Caco-2 (cell line): ENCODE data around the gene WDR45B. TPM values are rescaled to one million over a fixed set of nuclear protein-coding genes. Genes with fewer than 3 reads are reported as not detected.
A peak's percentile ranks its signal among the peaks of the same experiment; 100 is the strongest.

Experiments used
- BruUV-seq: library from RNA; stranded (reverse); fragments of 400-500 nt; replicated peaks from 2 replicates; lab custom pipeline; 2021; lab: Mats Ljungman, UMichigan
- CTCF ChIA-PET: fragments of 300-600 bp; sonication (Branson Sonifier 250); formaldehyde crosslinking; loops from one replicate; lab custom pipeline; 2022; ENCODE audit warnings: antibody characterized with exemption; lab: Charles Lee
- POLR2A ChIA-PET: fragments of 300-600 bp; sonication (Branson Sonifier 250); formaldehyde crosslinking; loops from one replicate; lab custom pipeline; 2022; ENCODE audit warnings: antibody characterized with exemption; lab: Charles Lee
- DNase-seq, 2 experiments: peaks; one replicate each; pipeline versions ENCODE4 v3.0.0 to v3.0.0-alpha.2; 2020 to 2022
- H3K27me3 ChIP-seq: replicated peaks from 2 replicates; pipeline ENCODE4 v1.6.0; 2011; ENCODE audit warnings: low read length; ENCODE audit not compliant: control insufficient read depth, insufficient read depth
- H3K36me3 ChIP-seq: 2 replicates; pipeline ENCODE4 v1.5.1; 2011; ENCODE audit warnings: low read length; ENCODE audit not compliant: control insufficient read depth, insufficient read depth
- H3K4me1 ChIP-seq: fragments of 250-450 bp; sonication (Bioruptor Pico); 2 replicates; pipeline ENCODE4 v1.5.1; 2020; ENCODE audit warnings: mild to moderate bottlenecking
- H3K4me3 ChIP-seq: 2 replicates; pipeline ENCODE4 v1.5.1; 2011; ENCODE audit warnings: low read depth, mild to moderate bottlenecking, control low read depth, low read length
- H3K9me3 ChIP-seq: fragments of 250-450 bp; sonication (Bioruptor Pico); 2 replicates; pipeline ENCODE4 v1.5.1; 2020; ENCODE audit warnings: mild to moderate bottlenecking, moderate library complexity
- H3K27ac Mint-ChIP-seq: one replicate; pipeline ENCODE4 v1.8.0; 2022; ENCODE audit warnings: mixed read lengths; ENCODE audit not compliant: unreplicated experiment
- H3K27me3 Mint-ChIP-seq: one replicate; pipeline ENCODE4 v1.8.0; 2022; ENCODE audit warnings: mixed read lengths; ENCODE audit not compliant: insufficient read depth, unreplicated experiment
- H3K36me3 Mint-ChIP-seq: one replicate; pipeline ENCODE4 v1.8.0; 2022; ENCODE audit warnings: mild to moderate bottlenecking, mixed read lengths; ENCODE audit not compliant: insufficient read depth, unreplicated experiment
- H3K4me1 Mint-ChIP-seq: one replicate; pipeline ENCODE4 v1.8.0; 2022; ENCODE audit warnings: low read depth, mixed read lengths; ENCODE audit not compliant: unreplicated experiment
- H3K4me3 Mint-ChIP-seq: one replicate; pipeline ENCODE4 v1.8.0; 2022; ENCODE audit warnings: mild to moderate bottlenecking, moderate library complexity, mixed read lengths; ENCODE audit not compliant: unreplicated experiment
- H3K9me3 Mint-ChIP-seq: one replicate; pipeline ENCODE4 v1.8.0; 2022; ENCODE audit warnings: mixed read lengths; ENCODE audit not compliant: unreplicated experiment
- CTCF ChIP-seq, 2 experiments: fragments of 200-600 bp in 1 of 2; IDR thresholded peaks; 1 replicate in 1 of 2; 2 replicates in 1 of 2; pipeline versions ENCODE4 v1.5.1 to v1.8.0; 2011 to 2022; ENCODE audit warnings: antibody characterized with exemption in 1 of 2, control low read depth in 1 of 2, inconsistent platforms in 1 of 2, low read depth in 1 of 2, low read length in 1 of 2, mild to moderate bottlenecking in 1 of 2, moderate library complexity in 1 of 2; ENCODE audit not compliant: insufficient read depth in 1 of 2, severe bottlenecking in 1 of 2, unreplicated experiment in 1 of 2
- intact Hi-C: fragments of 100-400 bp; cut with micrococcal nuclease; formaldehyde crosslinking; loops from one replicate; pipeline ENCODE4 v1.10.0; 2022; ENCODE audit not compliant: unreplicated experiment
- total RNA-seq: library from RNA; stranded (reverse); gene quantifications from 2 replicates; pipeline ENCODE4 v1.2.3, GENCODE V29; 2022

The WDR45B gene
- total RNA-seq, 1 experiment from 2014 or later: 106 TPM

- H3K27me3 Mint-ChIP-seq: no peaks in the 10 kb centered on the region
- intact Hi-C loops: no loop called here
- ChIA-PET CTCF (no interaction called here), POLR2A (no interaction called here)
- Histone ChIP-seq H3K36me3 (peaks cover 5% of the 10 kb centered on the region), H3K4me3 (no peak overlapping the region), H3K4me1 (no peaks in the 10 kb centered on the region), H3K9me3 (no peaks in the 10 kb centered on the region), H3K27me3 (no peaks in the 10 kb centered on the region)
- no peaks in the 10 kb centered on the region for H3K9me3 Mint-ChIP-seq
- no peak overlapping the region for H3K4me3 Mint-ChIP-seq
- TF ChIP-seq CTCF (IDR thresholded peaks at IDR 0.05; ENCODE audit: insufficient read depth in 1 of 2, low read depth in 1 of 2, low read length in 1 of 2, severe bottlenecking in 1 of 2, unreplicated experiment in 1 of 2): no peak
- peaks cover 11% of the 10 kb centered on the region for H3K4me1 Mint-ChIP-seq
- no peak for DNase-seq
- H3K36me3 Mint-ChIP-seq: peaks cover 82% of the 10 kb centered on the region
- no TSS peak for BruUV-seq
- H3K27ac Mint-ChIP-seq: peak overlapping the region; percentile 47
Observed at GRCh38 chr17:82592767-82593589, 55.3 kb downstream of the WDR45B start.

DNA sequence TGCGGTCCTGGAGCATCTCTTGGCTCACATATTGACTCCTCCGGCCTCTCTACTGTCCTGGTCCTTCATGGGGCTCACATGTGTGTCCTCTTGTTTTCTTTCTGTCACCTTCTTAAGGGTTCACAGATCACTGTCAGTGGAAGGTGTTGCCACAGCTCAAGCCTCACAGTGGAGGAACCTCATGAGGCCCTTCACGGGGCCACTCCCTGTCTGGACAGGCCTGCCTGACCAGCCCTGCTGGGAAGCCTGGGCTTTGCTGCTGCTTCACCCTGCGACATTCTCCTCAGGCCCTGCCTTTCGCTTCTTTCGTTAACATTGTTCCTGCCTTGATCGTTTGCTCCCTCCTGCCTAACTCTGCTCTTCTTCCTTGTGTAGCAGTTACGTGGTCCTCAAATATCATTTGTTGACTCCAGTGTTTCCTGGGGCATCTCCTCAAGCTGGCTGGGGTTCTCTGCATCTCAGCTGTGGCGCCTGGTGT lies 55.9 kb downstream of the WDR45B start:
- H3K9me3 Mint-ChIP-seq: no peaks in the 10 kb centered on the region
- H3K4me3 ChIP-seq: no peak overlapping the region
- POLR2A ChIA-PET: no interaction called here
- peak overlapping the region; percentile 47 for H3K27ac Mint-ChIP-seq
- H3K4me1 Mint-ChIP-seq: peaks cover 11% of the 10 kb centered on the region
- H3K36me3 ChIP-seq: peaks cover 5% of the 10 kb centered on the region
- no peaks in the 10 kb centered on the region for H3K4me1 ChIP-seq
- H3K9me3 ChIP-seq: no peaks in the 10 kb centered on the region
- no peaks in the 10 kb centered on the region for H3K27me3 Mint-ChIP-seq
- H3K36me3 Mint-ChIP-seq: peaks cover 82% of the 10 kb centered on the region
- no TSS peak for BruUV-seq
- no peak for TF ChIP-seq CTCF (IDR thresholded peaks at IDR 0.05; ENCODE audit: insufficient read depth in 1 of 2, low read depth in 1 of 2, low read length in 1 of 2, severe bottlenecking in 1 of 2, unreplicated experiment in 1 of 2)
- CTCF ChIA-PET: no interaction called here
- intact Hi-C loops: no loop called here
- no peaks in the 10 kb centered on the region for H3K27me3 ChIP-seq
- no peak overlapping the region for H3K4me3 Mint-ChIP-seq
- peak in 1 of 2 experiments; percentile 35 for DNase-seq

DNA sequence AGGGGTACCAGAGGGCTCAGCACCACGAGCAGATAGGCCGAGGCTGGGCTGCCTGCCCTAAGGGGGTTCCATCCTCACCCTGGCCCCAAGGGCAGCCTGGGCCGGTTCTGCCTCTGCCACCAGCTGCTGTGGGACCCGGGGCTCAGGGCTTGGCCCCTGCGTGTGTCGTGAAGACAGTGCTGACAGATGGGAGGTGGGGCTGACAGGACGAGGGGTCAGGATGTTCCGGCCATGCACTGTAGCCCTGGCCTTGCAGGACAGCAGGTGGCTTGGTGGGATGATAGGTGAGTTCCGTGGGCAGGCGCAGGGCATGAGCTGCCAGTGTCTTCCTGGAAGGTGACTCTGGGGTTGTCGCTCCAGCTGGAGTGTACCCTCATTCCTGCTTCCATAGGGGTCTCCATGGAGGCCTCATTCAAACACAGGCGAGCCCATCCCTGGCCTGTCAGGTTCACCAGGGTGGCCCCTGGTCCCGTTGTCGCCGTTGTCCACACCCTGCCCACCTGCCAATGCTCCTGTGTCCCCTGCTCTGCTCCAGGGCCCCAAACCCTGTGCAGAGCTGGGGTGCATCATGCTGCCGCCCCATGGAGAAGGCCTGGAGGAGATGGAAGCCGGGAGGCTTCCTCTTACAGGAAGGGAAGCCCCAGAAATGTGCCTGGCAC lies 57.2 kb downstream of the WDR45B start:
- BruUV-seq: no TSS peak
- CTCF ChIA-PET: no interaction called here
- POLR2A ChIA-PET: no interaction called here

More for the DNA sequence above, 57.2 kb downstream of the WDR45B start:
- Histone ChIP-seq H3K36me3 (peaks cover 7% of the 10 kb centered on the region), H3K27me3 (no peaks in the 10 kb centered on the region), H3K9me3 (no peaks in the 10 kb centered on the region), H3K4me3 (no peak overlapping the region), H3K4me1 (no peaks in the 10 kb centered on the region)
- H3K27ac Mint-ChIP-seq: no peak overlapping the region
- H3K27me3 Mint-ChIP-seq: no peaks in the 10 kb centered on the region
- peaks cover 80% of the 10 kb centered on the region for H3K36me3 Mint-ChIP-seq
- DNase-seq: no peak
- no peak for TF ChIP-seq CTCF (IDR thresholded peaks at IDR 0.05; ENCODE audit: insufficient read depth in 1 of 2, low read depth in 1 of 2, low read length in 1 of 2, severe bottlenecking in 1 of 2, unreplicated experiment in 1 of 2)
- intact Hi-C loops: no loop called here
- H3K9me3 Mint-ChIP-seq: no peaks in the 10 kb centered on the region
- H3K4me3 Mint-ChIP-seq: no peak overlapping the region
- peaks cover 11% of the 10 kb centered on the region for H3K4me1 Mint-ChIP-seq
